HEK293T (cell line): Measurements from ENCODE around the gene FGF22.

ENCODE experiments used
- CTCF ChIA-PET: fragments of 350-600 bp; formaldehyde crosslinking; extraction: SDS; loops from one replicate; lab custom pipeline; 2021; ENCODE audit warnings: antibody characterized with exemption, inconsistent platforms; lab: Yijun Ruan, JAX
- POLR2A ChIA-PET: fragments of 350-600 bp; formaldehyde crosslinking; extraction: SDS; loops from one replicate; lab custom pipeline; 2020; ENCODE audit warnings: antibody characterized with exemption, inconsistent platforms; lab: Yijun Ruan, JAX
- DNase-seq: peaks from one replicate; pipeline ENCODE4 v3.0.0; 2012; ENCODE audit warnings: mixed read lengths; ENCODE audit errors: extremely low spot score
- ARNT ChIP-seq: fragments of 450-650 bp; IDR thresholded peaks from 2 replicates; pipeline ENCODE4 v1.6.1; 2017; ENCODE audit warnings: mild to moderate bottlenecking
- BHLHE40 ChIP-seq: fragments of 450-650 bp; IDR thresholded peaks from 2 replicates; pipeline ENCODE4 v1.6.1; 2016; ENCODE audit warnings: mild to moderate bottlenecking, moderate library complexity, borderline replicate concordance
- CTBP1 ChIP-seq: fragments of 450-650 bp; IDR thresholded peaks from 2 replicates; pipeline ENCODE4 v1.6.1; 2016; ENCODE audit warnings: borderline replicate concordance
- ELF4 ChIP-seq: fragments of 450-650 bp; IDR thresholded peaks from 2 replicates; pipeline ENCODE4 v1.6.1; 2017; ENCODE audit warnings: antibody characterized with exemption
- FOXA1 ChIP-seq: fragments of 450-650 bp; IDR thresholded peaks from 2 replicates; pipeline ENCODE4 v1.6.1; 2016; ENCODE audit warnings: mild to moderate bottlenecking
- FOXK2 ChIP-seq: fragments of 450-650 bp; IDR thresholded peaks from 2 replicates; pipeline ENCODE4 v1.6.1; 2016; ENCODE audit warnings: mild to moderate bottlenecking
- FOXM1 ChIP-seq: fragments of 450-650 bp; IDR thresholded peaks from 2 replicates; pipeline ENCODE4 v1.6.1; 2017; ENCODE audit warnings: mild to moderate bottlenecking, borderline replicate concordance
- HDGF ChIP-seq: fragments of 450-650 bp; IDR thresholded peaks from 2 replicates; pipeline ENCODE4 v1.6.1; 2017; ENCODE audit warnings: antibody characterized with exemption, borderline replicate concordance
- L3MBTL2 ChIP-seq: fragments of 450-650 bp; conservative IDR thresholded peaks from 2 replicates; pipeline ENCODE4 v1.6.1; 2016; ENCODE audit warnings: mild to moderate bottlenecking
- LEF1 ChIP-seq: fragments of 450-650 bp; IDR thresholded peaks from 2 replicates; pipeline ENCODE4 v1.6.1; 2017; ENCODE audit warnings: mild to moderate bottlenecking, borderline replicate concordance
- NFRKB ChIP-seq: fragments of 450-650 bp; IDR thresholded peaks from 2 replicates; pipeline ENCODE4 v1.6.1; 2016; ENCODE audit warnings: mild to moderate bottlenecking, moderate library complexity
- PKNOX1 ChIP-seq: fragments of 450-650 bp; IDR thresholded peaks from 2 replicates; pipeline ENCODE4 v1.6.1; 2016
- SP1 ChIP-seq: fragments of 450-650 bp; IDR thresholded peaks from 2 replicates; pipeline ENCODE4 v1.6.1; 2017
- SUZ12 ChIP-seq: fragments of 450-650 bp; IDR thresholded peaks from 2 replicates; pipeline ENCODE4 v1.6.1; 2016; ENCODE audit warnings: mild to moderate bottlenecking
- TARDBP ChIP-seq: fragments of 450-650 bp; IDR thresholded peaks from 2 replicates; pipeline ENCODE4 v1.6.1; 2016
- ZNF384 ChIP-seq: fragments of 450-650 bp; IDR thresholded peaks from 2 replicates; pipeline ENCODE4 v1.6.1; 2016

The FGF22 gene

GRCh38 chr19:634975-635652 lies 4.6 kb upstream of the FGF22 start:
- CTCF ChIA-PET = no interaction called here
- TF ChIP-seq LEF1 = no peak
- TF ChIP-seq SUZ12 = no peak
- POLR2A ChIA-PET = interaction anchor here (0.7 to 2.2 kb wide), 3 partner anchors 10 to 61 kb away, joined by 3 to 8 read pairs (median 3); partner anchors contain the start of gene RNF126
- no peak for DNase-seq

GRCh38 chr19:638906-639252 lies 800 bp upstream of the FGF22 start:
- no peak for DNase-seq
- CTCF ChIA-PET = no interaction called here
- no peak for TF ChIP-seq SP1
- TF ChIP-seq BHLHE40 = no peak
- no peak for TF ChIP-seq ZNF384
- TF ChIP-seq ARNT = no peak
- TF ChIP-seq SUZ12 = no peak
- no peak for TF ChIP-seq L3MBTL2
- TF ChIP-seq LEF1 = no peak
- no peak for TF ChIP-seq FOXK2
- TF ChIP-seq NFRKB = no peak
- TF ChIP-seq TARDBP = no peak
- TF ChIP-seq PKNOX1 = no peak
- TF ChIP-seq CTBP1 = no peak
- no peak for TF ChIP-seq FOXM1
- TF ChIP-seq ELF4 = no peak
- POLR2A ChIA-PET = no interaction called here

DNA sequence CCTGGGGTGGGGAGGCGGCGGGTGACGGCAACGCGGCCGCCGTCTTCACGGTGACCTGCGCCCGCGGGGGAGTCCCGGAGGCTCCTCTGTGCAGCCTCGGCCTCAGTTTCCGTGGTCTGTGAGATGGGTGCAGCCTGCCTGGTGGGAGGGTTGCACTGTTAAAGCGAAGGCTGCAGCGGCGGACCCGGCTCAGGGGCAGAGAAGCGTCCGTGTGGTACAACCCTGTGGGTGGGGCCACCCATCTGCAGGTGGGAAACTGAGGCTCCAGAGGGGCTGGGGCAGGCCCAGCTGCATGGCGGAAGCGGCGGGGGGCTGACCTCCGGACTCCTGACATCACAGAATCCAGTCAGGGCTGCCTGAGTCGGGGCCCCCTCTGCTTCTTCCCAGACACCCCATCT lies 481 bp downstream of the FGF22 start:
- TF ChIP-seq SP1 = no peak
- TF ChIP-seq ARNT = no peak
- no peak for TF ChIP-seq FOXA1
- no peak for TF ChIP-seq PKNOX1
- no peak for TF ChIP-seq NFRKB
- no peak for TF ChIP-seq BHLHE40
- TF ChIP-seq L3MBTL2 = no peak
- no peak for TF ChIP-seq CTBP1
- TF ChIP-seq SUZ12 = no peak
- no peak for TF ChIP-seq LEF1
- TF ChIP-seq FOXK2 = no peak
- ChIA-PET POLR2A (no interaction called here), CTCF (no interaction called here)
- no peak for DNase-seq

GRCh38 chr19:640606-641189 lies 1.0 kb downstream of the FGF22 start:
- DNase-seq = no peak

GRCh38 chr19:641702-642101 lies 2.0 kb downstream of the FGF22 start:
- no peak for TF ChIP-seq BHLHE40
- no peak for TF ChIP-seq ARNT
- TF ChIP-seq LEF1 = no peak
- no peak for TF ChIP-seq TARDBP
- TF ChIP-seq FOXA1 = no peak
- no peak for TF ChIP-seq ZNF384
- no peak for TF ChIP-seq PKNOX1
- TF ChIP-seq L3MBTL2 = no peak
- no peak for TF ChIP-seq HDGF
- TF ChIP-seq NFRKB = no peak
- no peak for TF ChIP-seq FOXK2
- no peak for TF ChIP-seq FOXM1
- no peak for TF ChIP-seq CTBP1
- TF ChIP-seq SUZ12 = no peak
- no peak for TF ChIP-seq ELF4
- POLR2A ChIA-PET = no interaction called here
- no peak for DNase-seq
- CTCF ChIA-PET = no interaction called here

More at GRCh38 chr19:640606-641189, 1.0 kb downstream of the FGF22 start:
- ChIA-PET POLR2A (no interaction called here), CTCF (no interaction called here)
- TF ChIP-seq L3MBTL2 (no peak), SUZ12 (no peak), ZNF384 (no peak), FOXM1 (no peak), ARNT (no peak)

GRCh38 chr19:642767-643727 lies 3.4 kb downstream of the FGF22 start:
- no peak for TF ChIP-seq CTBP1
- TF ChIP-seq HDGF = no peak
- no peak for TF ChIP-seq FOXM1
- no peak for TF ChIP-seq ARNT
- TF ChIP-seq L3MBTL2 = no peak
- TF ChIP-seq SP1 = no peak
- no peak for TF ChIP-seq PKNOX1
- TF ChIP-seq FOXA1 = no peak
- TF ChIP-seq BHLHE40 = no peak
- TF ChIP-seq ELF4 = no peak
- no peak for TF ChIP-seq NFRKB
- no peak for TF ChIP-seq TARDBP
- no peak for DNase-seq
- ChIA-PET CTCF (no interaction called here), POLR2A (interaction anchor here (1.3 kb wide), 1 partner anchor 9 kb away, joined by 4 read pairs; the partner anchor contains the start of gene POLRMT)
